ENCODE data around the gene C16orf89.
"Not testable (repeated sequence)": the region's sequence is repeated elsewhere in the genome, so short reads cannot be mapped to it uniquely, and the experiment has no call there.

The C16orf89 gene, protein sequence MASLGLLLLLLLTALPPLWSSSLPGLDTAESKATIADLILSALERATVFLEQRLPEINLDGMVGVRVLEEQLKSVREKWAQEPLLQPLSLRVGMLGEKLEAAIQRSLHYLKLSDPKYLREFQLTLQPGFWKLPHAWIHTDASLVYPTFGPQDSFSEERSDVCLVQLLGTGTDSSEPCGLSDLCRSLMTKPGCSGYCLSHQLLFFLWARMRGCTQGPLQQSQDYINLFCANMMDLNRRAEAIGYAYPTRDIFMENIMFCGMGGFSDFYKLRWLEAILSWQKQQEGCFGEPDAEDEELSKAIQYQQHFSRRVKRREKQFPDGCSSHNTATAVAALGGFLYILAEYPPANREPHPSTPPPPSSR

DNA sequence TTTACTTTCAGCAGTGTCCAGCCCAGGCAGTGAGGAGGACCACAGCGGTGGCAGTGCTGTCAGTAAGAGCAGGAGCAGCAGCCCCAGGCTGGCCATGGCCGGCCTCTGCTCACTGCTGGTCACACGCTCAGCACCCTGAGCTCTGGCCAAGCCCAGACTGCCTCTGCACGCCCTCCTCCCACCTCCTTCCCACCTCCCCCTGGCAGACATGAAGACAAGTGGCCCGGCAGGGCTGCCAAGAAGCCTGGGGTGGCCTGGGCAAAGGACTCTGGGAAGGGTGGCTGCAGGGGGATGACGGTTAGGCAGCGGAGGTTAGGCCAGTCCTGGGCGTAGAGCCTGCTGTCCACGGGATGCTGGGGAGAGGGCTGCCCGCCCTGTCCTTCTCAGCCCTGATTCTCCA lies at the start of gene C16orf89:
C16orf89 (minus strand) TSS at position 144 of the 400 bp plus-strand sequence; CDS start at position 96, 48 bp downstream.
- no peak for DNase-seq (ENCODE audit: low read depth in 3 of 3, low spot score in 1 of 3)

DNA sequence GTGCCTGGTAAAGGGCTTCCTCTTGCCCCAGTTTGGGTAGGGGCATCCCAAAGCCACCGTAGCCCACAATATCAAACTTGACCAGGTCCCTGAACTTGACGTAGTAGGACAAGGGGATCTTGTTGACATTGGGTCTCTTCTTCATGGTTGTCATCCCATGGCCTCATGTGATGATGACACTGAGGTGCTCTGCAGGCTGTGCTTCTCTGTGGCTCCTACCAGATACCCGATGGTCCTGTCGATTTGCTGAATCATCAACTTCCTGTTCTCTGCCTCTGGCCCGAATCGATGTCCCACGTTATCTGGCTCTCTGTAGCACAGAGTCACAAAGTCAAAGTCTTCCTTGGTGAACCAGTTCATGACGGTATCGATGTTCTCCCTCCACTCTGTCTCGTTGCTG lies 45.2 kb upstream of the C16orf89 start:
- not testable (repeated sequence) for DNase-seq (ENCODE audit: low read depth in 3 of 3, low spot score in 1 of 3)

DNA sequence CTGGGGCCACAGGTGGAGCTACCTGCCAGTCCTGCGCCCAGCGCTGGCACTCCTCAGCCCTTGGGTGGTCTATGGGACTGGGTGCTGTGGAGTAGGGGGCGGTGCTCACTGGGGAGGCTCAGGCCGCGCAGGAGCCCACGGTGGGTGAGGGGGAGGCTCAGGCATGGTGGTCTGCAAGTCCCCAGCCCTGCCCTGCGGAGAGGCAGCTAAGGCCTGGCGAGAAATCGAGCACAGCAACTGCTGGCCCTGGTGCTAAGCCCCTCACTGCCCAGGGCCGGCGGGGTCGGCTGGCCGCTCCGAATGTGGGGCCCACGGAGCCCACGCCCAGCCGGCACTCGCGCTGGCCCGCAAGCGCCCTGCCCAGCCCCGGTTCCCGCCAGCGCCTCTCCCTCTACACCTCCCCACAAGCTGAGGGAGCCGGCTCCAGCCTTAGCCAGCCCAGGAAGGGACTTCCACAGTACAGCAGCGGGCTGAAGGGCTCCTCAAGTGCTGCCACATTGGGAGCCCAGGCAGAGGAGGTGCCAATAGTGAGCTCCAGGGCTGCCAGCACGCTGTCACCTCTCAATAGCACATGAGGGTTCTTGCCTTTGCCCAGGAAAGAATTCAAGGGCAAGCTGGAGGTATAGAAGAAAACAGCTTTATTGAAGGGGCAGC lies 42.9 kb upstream of the C16orf89 start:
- no peak for DNase-seq (ENCODE audit: low read depth in 3 of 3, low spot score in 1 of 3)

DNA sequence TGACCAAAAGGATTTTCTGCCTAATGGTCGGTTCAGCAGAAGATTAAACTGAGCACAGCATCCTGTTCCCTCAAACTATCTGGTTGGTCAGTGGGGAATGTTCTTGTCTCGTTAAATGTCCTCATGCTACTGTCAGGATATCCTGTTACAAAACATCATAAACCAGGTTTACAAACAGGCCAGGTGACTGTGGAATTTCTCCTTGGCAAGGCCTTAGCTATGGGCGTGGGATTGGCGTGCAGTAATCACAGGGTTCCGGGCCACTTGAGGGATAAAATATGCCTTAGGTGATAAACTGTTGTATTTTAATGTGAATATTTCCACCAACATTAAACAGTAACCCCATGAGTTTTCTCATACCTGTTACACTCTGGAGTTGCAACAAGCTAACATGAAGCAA lies 39.3 kb upstream of the C16orf89 start:
- not testable (repeated sequence) for DNase-seq (ENCODE audit: low read depth in 3 of 3, low spot score in 1 of 3)

DNA sequence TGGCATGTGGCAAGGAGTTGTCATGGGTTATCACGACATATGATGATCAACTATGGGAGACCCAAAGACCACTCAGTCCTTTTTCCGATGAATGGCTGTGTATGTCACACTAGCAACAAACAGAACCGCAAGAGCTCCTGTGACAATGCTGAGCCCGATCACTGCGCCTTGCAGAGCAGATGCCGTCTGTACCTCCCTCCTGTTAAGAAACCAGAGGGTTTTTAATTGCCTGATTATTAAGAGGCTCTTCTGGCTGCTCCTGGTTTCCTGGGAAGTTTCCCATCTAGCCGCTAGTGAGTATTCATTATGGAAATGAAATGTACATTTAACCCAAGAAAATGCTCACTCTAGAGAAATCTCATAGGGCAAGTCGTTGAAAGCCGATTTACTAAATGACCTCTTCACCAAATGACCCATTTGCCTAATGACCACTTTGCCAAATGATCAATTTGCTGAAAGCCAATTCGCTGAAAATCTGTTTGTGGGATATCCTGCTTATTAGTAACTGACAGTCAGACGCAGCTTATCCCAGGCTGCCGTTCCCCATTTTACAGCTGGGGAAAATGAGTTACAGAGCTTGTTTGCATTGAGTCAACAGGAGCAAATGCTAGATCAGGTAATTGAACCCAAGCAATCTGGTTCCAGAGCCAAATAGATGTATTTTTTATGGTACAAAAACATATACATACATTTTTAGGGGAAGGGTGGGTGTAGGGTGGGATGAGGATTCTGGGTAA lies 37.7 kb upstream of the C16orf89 start:
- not testable (repeated sequence) for DNase-seq (ENCODE audit: low read depth in 3 of 3, low spot score in 1 of 3)

DNA sequence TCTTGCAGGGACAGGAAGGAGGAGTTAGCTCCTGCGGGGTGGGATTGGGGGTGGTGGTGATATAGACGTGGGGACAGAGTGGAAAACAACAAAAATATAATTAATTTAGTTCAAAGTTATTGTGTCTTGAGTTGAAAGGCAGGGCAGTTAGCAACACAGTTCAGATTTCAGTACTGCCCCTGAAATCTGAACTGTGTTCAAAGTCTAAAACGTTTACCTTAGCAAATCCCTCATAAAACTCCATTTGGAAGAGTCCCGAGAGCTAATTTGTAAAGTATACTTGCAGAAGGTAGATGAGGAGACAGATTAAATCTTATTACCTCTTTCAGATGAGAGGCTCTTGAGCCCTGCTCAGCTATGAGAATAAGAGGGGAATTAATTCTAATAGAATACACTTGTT lies 33.4 kb upstream of the C16orf89 start:
- DNase-seq (ENCODE audit: low read depth in 3 of 3, low spot score in 1 of 3), result not testable (repeated sequence)

DNA sequence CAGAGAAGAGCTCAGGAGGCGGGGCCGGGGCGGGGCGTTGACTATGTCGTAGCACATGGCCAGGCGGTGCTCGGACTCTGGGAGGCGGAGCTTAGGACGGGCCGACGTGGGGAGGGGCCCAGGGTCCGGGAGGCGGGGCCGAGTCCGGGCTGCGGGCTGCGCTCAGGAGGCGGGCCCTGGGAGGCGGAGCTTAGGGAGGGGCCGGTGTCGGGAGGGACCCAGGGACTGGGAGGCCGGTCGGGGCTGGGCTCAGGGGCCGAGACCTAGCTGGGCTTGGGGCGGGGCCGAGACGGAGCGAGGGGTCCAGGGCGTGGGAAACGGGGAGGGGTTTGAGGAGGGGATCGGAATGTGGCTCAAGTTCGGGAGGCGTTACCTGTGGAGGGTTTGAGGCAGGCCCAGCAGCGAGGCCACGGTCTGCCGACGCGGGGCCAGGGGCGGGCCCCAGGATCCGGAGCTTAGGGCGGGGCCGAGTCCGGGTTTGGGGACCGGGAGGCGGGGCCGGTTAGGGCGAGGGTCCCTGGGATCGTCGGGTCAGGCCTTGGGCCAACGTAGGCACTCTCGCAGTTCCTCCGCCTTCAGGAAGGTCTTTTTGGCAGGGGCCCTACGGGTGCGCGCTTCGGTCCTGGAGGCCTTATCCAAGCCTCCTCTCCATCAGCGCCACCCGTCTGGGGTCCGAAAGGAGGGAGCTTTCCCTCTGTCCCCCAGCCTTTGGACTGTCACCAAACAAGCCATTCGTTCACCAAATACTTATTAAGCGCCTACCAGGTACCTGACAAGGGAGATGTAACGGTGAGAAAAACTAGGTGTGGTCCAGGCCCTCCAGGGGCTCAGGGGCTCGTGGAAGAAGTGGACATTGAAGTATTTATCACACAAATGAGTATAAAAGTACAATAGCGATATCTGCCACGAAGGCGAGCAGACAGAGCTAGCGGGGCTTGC lies 32.7 kb upstream of the C16orf89 start:
- peak; percentile 91 to 93 (median 91) for DNase-seq (ENCODE audit: low read depth in 3 of 3, low spot score in 1 of 3)

DNA sequence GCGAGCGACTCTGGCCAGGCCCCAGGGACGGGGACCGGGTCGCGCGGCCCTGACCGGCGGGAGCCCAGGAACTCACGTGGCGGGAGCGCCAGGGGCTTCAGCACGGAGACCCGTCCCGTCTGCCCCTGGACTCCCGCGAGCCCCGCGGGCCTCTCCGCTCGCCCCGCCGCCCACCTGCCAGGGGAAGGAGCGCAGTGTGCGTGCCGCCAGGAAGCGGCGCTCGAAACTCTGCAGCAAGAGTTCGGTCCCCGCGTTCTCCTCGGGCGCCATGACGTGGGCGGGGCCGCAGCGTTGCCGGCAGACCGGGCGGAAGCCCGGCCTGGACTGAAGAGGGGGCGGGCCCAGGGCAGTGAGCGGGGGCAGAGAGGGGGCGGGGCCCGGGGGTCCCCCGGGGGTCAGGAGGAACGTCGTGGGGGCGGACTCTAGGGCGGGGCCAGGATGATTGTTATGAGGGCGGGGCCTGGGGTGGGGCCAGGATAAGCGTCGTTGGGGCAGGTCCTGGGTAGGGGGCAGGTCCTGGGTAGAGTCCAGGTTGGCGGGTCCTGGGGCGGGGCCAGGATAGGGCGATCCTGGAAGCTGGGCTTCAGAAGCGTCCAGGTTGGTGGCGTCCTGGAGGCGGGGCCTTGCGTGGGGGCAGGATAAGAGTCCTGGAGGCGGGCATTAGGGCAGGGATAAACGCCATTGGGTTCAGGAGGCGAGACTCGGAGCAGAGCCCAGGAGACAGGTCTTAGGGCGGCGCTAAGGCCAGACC lies 31.9 kb upstream of the C16orf89 start, which contains the start of gene EEF2KMT:
EEF2KMT (minus strand) TSS at position 326 of the 751 bp plus-strand sequence; CDS start at position 270, 56 bp downstream.
- DNase-seq (ENCODE audit: low read depth in 3 of 3, low spot score in 1 of 3), result peak; percentile 78 to 80 (median 78)

DNA sequence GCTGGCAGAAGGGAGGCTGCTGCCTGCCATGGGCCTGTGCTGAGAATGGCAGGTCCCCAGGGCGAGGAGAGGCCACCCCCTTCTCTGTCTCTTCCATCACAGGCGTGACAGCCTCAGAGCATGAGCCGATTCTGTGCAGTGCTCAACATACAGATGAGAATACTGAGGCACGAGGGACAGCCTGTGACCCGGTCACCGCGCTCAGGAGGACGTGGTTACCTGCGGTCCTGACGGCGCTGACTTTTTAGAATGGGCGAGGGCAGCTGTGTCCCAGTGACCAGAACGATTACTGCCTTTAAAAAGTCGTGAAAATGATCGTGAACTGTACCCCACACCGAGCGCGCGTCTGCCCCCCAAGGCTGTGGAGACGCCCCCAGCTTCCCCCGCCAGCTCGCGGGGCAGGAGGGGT lies 31.3 kb upstream of the C16orf89 start:
- DNase-seq (ENCODE audit: low read depth in 3 of 3, low spot score in 1 of 3), result peak in 1 of 3 donors; percentile 10

DNA sequence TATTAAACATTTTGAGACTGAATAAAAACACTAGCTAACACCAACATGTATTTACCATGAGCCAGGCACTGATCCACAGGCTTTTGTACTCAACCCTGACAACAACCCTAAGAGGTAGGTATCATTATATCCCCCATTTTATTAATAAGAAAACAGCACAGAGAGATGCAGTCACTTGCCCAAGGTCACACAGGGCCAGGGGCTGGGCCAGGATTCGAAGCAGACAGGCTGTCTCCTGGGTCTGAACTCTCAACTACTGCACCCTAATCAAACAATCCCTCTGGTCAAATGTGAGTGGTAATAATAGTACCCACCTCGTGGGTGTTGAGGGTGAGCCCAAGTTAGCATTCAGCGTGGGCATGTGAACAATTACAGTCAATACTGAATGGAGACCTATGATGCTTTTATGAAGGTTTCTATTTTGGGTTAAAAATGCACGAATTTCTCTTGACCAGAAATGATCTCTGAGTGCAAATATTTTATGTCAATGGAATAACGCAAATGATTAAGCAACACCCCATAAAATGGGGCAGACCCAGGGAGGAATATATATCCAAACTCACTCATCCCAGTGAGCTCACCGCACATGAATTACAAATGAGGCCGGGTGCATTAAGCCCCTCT lies 30.8 kb upstream of the C16orf89 start:
- DNase-seq (ENCODE audit: low read depth in 3 of 3, low spot score in 1 of 3), result not testable (repeated sequence)

DNA sequence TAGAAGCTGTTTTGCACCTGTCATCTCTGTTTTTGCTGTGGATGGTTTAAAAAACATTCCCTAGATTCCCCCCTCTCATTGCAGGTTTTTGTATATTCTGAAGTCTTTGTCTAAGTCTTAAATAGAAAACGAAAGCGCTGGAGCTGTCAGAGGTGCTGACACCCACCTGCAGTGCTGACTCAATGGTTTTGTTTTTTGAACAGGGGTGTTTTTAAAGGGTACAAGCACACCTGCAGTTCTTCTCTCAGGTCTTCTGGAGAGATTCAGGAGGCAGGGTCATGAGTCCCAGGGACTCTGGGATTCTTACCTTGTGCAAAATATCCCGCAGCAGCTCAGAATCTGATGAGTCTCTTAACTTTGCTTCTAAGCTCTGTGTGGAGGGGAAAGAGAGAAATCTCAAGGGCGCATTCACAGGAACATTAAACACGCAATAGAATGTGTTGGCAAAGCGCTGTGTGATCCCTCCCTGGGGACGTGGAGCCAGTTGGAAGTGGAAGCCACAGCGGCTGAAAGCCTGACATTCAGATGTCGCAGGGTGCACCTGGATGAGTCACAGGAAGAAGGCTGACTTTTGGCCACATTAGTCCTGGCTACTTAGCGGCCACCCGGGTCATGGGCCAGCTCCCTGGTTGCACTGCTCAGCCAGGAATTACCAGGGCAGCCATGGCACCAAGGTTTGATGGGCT lies 29.5 kb upstream of the C16orf89 start:
- DNase-seq (ENCODE audit: low read depth in 3 of 3, low spot score in 1 of 3), result not testable (repeated sequence)

DNA sequence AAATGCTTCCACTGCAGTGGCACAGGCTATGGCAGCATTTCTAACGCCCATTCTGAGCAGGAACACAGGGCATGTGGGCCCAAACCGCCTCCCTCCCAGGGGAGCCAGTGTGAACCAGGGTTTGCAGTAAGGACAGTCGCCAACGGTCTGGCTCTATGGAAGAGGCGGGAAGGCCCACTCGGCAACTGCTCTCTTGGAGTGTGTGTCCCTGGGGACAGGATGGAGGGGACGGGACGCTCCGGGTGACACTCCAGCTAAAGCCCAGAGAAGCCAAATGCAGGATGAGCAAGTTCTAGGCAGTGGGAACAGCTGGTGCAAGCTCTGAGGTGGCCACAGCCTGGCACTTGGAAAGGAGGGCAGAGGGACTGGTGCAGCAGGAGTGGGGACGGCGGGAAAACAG lies 28.0 kb upstream of the C16orf89 start:
- not testable (repeated sequence) for DNase-seq (ENCODE audit: low read depth in 3 of 3, low spot score in 1 of 3)

DNA sequence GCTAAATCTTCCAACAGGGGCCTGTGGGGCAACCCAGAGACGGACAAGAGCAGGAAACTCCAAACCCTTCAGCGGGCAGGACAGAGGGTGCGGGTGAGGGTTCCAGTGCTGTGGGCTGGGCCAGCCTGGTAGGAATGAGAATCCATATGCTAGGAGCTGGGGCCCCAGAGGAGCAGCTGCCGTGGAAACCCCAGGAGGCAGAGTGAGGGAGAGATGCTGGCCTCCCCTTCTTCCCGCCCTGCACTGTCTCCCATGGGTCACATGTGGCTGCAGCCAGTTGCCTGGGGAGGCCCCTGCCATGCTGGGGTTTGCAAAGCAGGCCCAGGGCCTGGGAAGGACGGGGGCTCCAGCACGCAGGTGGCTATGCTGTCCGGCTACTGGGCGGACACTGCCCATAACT lies 27.3 kb upstream of the C16orf89 start:
- not testable (repeated sequence) for DNase-seq (ENCODE audit: low read depth in 3 of 3, low spot score in 1 of 3)

DNA sequence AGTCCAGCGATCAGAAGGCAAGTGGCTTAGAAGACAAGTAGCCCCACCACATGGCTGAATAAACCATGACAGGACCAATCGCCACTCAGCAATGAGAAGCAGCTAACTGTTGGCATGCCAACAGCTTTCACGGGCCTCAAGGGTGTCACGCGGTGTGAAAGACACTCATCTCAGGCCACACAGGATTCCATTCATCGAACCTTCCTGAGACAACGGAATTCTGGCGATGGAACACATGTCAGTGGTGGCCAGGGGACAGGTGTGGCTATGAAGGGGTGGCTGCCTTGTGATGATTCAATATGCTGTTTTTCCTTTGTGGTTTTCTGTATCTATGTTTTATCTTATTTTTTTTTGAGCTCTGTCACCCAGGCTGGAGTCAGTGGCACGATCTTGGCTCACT lies 24.8 kb upstream of the C16orf89 start:
- not testable (repeated sequence) for DNase-seq (ENCODE audit: low read depth in 3 of 3, low spot score in 1 of 3)

DNA sequence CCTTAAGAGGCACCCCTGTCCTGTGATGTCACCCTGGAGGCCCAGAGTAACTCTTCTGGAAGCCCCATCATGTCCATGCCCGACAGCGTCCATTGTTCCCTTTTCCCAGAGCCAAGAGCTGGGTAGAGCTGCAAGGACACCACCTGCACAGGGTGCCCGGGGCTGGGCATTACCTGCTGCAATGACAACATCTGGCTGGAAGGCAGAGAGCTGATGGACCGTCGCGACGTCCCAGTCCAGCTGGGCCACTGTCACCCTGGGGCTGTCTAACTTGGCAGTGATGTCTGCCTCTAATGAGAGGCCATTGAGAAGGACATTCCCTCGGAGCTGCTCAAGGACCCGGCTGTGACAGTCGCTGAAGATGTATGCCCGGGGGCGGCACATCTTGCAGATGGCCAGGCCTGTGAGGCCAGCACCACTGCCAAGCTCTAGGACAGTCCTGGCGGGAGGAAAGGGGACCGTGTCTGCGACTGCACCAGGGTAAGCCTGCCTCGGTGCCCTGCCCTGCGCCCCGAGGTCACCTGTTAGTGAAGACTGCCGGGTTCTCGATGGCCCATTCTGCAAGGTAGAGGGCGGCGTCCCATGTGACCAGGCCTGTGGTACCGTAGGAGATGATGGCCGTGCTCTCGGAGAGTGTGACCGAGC lies 24.3 kb upstream of the C16orf89 start:
- DNase-seq (ENCODE audit: low read depth in 3 of 3, low spot score in 1 of 3), result not testable (repeated sequence)

DNA sequence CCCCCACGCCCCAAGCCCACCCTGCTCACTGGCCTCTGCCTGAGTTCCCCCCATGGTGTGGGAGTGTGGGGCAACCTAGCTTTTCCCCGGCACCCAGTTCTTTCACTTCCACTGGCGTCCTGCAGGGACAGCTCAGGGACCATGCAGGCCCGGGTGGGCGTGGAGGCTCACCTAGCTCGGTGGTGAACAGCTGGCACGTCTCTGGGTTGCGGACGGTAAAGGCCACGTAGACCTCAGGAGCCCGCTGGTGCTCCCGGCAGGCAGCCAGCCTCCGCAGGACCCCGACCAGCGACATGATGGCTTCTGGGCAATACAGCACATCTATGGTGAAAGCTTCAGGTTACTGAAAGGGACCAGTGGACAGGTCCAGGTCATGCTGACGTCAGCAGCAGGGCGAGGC lies 23.2 kb upstream of the C16orf89 start:
- DNase-seq (ENCODE audit: low read depth in 3 of 3, low spot score in 1 of 3), result not testable (repeated sequence)

DNA sequence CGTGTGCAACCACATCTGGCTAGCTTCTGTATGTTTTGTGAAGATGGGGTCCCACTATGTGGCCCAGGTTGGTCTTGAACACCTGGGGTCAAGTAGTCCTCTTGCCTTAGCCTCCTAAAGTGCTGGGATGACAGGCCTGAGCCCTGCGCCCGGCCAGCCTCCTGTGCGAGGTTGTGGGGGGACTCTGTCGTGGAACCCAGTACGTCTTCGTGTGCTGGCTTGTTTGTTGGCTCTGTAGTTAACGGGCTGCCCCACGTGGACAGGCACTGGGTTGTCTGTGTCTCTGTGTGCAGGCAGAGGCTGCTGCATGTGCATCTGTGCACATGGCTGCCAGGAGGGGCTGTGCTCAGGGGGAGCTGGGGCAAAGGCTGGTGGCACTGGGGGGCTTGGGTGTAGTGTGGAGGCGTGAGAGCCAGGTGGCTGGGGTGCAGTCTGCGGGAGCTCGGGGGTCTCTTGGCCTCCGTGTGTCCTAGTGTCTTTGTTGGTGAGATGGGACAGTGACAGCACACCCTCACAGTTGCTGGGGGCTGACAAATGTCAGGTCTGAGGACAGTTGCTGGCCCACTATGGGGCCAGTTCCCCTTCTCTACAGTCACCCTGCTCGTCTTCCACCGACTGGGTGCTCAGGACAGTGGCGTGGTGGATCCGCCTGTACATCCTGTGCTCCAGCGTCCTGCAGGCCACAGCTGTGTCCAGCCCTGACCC lies 22.5 kb upstream of the C16orf89 start:
- DNase-seq (ENCODE audit: low read depth in 3 of 3, low spot score in 1 of 3), result not testable (repeated sequence)

DNA sequence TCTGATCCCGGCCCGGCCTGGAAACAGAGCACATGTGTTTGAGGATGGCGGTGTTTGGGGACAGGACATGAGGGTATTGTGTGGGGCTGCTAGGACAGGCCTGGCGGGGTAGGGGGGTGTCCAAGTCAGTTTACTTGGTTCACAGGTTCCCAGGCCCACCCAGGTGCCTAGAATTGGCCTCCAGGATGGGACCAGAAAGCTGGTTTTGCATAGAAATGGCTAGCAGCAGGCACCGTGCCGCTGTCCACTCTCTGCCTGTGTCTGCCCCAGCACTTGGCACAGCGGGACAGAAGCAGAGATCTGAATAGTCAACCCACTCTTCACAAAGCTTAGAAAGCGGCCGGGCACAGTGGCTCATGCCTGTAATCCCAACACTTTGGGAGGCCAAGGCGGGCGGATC lies 20.0 kb upstream of the C16orf89 start:
- not testable (repeated sequence) for DNase-seq (ENCODE audit: low read depth in 3 of 3, low spot score in 1 of 3)

Measured in stimulated activated CD4-positive, alpha-beta T cell treated with anti-CD3 and anti-CD28 coated beads, TNF-alpha, amount 100 ng/mL, for 1 hour (primary cell).